Skeletal muscle tissue (tissue), 4 donors: Measurements from ENCODE around the gene TRIM7. TPM values are rescaled to one million over a fixed set of nuclear protein-coding genes. Genes with fewer than 3 reads are reported as not detected.
A peak's percentile ranks its signal among the peaks of the same experiment; 100 is the strongest.

Experiments
- H3K27ac ChIP-seq: one replicate; pipeline ENCODE4 v1.7.0; 2013; ENCODE audit warnings: mild to moderate bottlenecking, low read depth, low read length, inconsistent platforms
- H3K27me3 ChIP-seq, 3 donors: one replicate each; pipeline ENCODE4 v1.7.0; 2013; ENCODE audit warnings: low read length in 3 of 3; ENCODE audit not compliant: control insufficient read depth in 3 of 3, insufficient read depth in 3 of 3
- H3K36me3 ChIP-seq, 3 donors: one replicate each; pipeline ENCODE4 v1.7.0; 2013; ENCODE audit warnings: low read length in 3 of 3; ENCODE audit not compliant: control insufficient read depth in 3 of 3, insufficient read depth in 3 of 3
- H3K4me1 ChIP-seq, 3 donors: one replicate each; pipeline ENCODE4 v1.7.0; 2013; ENCODE audit warnings: low read length in 3 of 3, mild to moderate bottlenecking in 3 of 3; ENCODE audit not compliant: control insufficient read depth in 3 of 3, insufficient read depth in 3 of 3
- H3K4me3 ChIP-seq, 3 donors: one replicate each; pipeline ENCODE4 v1.7.0; 2013; ENCODE audit warnings: low read length in 3 of 3
- H3K9ac ChIP-seq, 3 donors: one replicate each; pipeline ENCODE4 v1.7.0; 2013; ENCODE audit warnings: low read length in 3 of 3, mild to moderate bottlenecking in 3 of 3, moderate library complexity in 2 of 3, low read depth in 1 of 3
- H3K9me3 ChIP-seq, 3 donors: one replicate each; pipeline ENCODE4 v1.7.0; 2013; ENCODE audit warnings: low read length in 3 of 3; ENCODE audit not compliant: control insufficient read depth in 3 of 3
- total RNA-seq: library from RNA; depleted of rRNA; stranded (reverse); fragments of >200 nt; gene quantifications from one replicate; pipeline ENCODE4 v1.2.3, GENCODE V29; 2014
- donor health status: Osteomylitis.

TRIM7 gene
- total RNA-seq, 1 donor from 2014 or later, result 9.9 TPM

DNA sequence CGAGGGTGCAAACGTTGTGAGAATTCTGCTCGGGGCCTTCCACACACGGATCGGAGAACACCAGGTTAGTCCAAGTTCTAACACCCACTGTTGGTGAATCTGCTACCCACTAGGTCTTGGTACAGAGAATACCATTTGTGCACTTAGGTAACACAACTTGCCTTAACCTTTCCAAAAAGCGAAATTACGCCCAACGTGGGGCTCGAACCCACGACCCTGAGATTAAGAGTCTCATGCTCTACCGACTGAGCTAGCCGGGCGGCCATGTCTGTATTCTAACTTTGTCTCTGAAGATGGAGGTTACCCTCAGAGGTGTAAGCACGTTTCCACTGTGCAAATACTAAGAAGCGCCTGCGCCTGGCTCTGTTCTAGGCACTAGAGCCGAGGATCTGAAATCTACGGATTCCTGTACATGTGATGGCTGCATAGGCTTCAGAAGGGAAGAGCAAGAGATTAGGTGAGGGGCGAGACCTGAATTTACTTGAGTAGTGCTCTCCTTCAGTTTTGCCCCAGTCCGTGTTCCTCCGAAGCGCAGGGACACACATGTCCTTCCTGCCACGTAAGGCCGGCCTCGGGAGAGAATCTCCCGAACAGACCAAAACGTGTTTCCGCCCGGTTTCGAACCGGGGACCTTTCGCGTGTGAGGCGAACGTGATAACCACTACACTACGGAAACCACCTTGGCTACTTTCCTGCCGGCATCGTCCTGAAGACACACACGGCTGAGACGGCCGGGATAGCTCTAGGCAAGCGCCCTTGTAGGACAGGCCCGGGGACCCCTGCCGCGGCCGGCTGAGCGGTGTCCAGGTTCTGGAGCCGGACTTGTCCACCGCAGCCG lies 17.0 kb upstream of the TRIM7 start:
- H3K27ac ChIP-seq, result peak overlapping the region; percentile 92

DNA sequence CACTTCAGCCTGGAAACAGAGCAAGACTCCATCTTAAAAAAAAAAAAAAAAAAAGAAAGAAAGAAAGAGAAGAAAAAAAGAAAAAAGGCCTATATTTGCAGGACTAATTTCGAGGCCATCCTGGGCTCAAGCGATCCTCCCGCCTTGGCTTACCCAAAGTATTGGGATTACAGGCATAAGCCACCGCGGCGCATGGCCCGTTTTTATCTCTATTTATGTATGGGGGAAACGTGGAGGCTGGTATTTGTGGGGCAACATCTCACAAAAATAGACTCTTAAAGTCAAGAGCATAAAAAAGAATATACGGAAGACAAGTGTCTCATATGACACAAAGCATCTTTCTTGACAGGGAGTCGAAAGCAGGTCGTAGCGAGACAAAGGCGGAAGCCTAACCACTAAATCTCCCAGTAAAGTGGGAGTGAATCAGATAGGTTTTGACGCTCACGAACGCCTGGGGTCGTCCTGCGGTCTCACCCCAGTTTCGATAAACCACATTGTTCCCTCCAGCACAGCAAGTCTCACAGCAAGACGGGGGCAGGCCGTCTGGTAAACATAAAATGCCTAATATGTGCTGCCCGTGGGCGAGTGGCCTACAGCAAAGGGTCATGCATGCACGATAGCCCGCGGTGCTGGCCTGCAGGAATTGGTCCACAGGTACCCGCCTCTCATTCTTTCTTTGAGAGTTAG lies 16.3 kb upstream of the TRIM7 start:
- Histone ChIP-seq H3K9me3 (no peaks in the 10 kb centered on the region), H3K4me1 (peaks cover 25 to 41% (median 32%) of the 10 kb centered on the region in 3 donors), H3K4me3 (no peak overlapping the region), H3K36me3 (no peaks in the 10 kb centered on the region), H3K9ac (peak overlapping the region in 1 of 3 donors; percentile 94), H3K27me3 (no peaks in the 10 kb centered on the region), H3K27ac (no peak overlapping the region)

More for the DNA sequence above, 17.0 kb upstream of the TRIM7 start:
- Histone ChIP-seq H3K9me3 (no peaks in the 10 kb centered on the region), H3K9ac (peak overlapping the region; percentile 88 to 94 (median 91)), H3K4me1 (peaks cover 24 to 39% (median 31%) of the 10 kb centered on the region in 3 donors), H3K27me3 (no peaks in the 10 kb centered on the region), H3K4me3 (peak overlapping the region; percentile 92 to 94 (median 93)), H3K36me3 (peaks cover 0 to 2% (median 1%) of the 10 kb centered on the region in 3 donors)

DNA sequence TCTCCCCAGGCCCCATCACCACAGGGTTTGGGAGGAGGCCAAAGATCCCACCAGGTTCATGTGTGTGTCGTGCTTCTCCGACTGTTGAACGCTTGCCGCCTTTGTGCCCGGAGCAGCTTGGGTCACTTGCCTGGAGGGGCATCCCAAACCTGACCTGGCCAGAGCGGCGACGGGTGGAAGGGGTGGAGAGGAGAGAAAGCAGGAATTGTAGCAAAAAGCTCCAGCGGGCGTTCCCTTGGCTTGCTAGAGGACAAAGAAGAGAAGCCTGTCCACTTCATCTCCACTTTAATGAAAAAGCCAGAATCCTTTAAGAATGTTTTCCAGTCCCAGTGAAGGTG lies 15.2 kb upstream of the TRIM7 start:
- Histone ChIP-seq H3K4me1 (peaks cover 27 to 38% (median 30%) of the 10 kb centered on the region in 3 donors), H3K9me3 (no peaks in the 10 kb centered on the region), H3K9ac (no peak overlapping the region), H3K27me3 (no peaks in the 10 kb centered on the region), H3K27ac (no peak overlapping the region), H3K36me3 (no peaks in the 10 kb centered on the region), H3K4me3 (no peak overlapping the region)

DNA sequence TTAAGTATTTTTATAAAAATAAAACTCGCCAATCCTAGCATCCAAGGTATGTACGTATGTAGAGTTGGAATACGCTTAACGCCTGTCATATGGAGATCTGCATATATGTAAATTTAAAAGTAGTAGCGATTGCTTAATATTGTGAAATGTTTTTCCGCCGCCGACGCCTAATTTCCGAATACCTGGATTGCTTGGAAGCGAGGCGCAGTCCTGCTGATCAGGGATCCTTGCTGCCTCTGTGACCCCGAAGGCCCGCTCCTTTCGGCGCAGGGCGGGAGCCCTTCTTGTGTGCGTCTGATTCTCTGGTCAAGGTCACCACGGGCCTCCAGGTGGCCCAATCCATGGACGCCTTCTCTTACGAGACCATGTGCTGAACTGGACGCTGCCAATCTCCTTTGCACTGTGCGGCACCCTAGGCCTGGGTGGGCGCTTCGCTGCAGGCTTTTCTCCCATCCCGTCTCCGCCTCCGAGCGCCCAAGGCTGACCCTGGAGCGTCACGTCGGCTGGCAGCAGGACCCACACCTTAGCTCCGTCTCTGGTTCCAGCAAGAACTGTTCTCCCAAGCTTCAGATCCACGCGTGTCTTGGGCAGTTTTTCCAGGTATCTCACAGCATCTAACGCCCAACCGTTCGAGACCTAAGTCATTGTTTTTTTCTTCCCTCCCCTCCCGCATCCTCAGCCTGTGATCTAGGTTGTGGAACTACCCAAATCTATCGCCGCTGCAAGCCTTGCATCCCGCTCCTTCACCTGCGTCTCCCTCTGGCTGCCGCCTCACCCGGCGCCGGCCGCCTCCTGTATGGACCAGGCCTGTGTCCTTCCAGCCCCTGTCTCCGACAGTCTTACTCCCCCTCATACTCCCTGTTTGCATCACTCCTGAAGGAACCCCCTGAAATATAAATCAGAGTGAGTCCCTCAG lies 14.5 kb upstream of the TRIM7 start:
- H3K27ac ChIP-seq, result no peak overlapping the region
- no peaks in the 10 kb centered on the region for H3K36me3 ChIP-seq
- H3K4me3 ChIP-seq, result no peak overlapping the region
- H3K9me3 ChIP-seq, result no peaks in the 10 kb centered on the region
- H3K4me1 ChIP-seq, result peaks cover 27 to 36% (median 29%) of the 10 kb centered on the region in 3 donors
- H3K27me3 ChIP-seq, result no peaks in the 10 kb centered on the region
- no peak overlapping the region for H3K9ac ChIP-seq

DNA sequence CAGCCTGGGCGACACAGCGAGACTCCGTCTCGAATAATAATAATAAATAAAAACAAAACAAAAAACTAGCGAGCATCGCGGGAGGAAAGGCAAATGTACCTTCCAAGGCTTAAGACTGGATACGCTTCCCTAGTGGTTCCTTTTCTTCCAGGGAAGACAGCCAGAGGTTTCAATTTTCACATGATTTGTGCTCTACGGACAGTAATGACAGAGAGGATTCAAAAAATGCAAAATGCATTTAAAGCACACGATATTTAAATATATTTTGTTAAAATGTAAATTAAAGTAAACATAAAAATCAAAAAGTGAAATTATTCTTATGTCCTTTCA lies 13.8 kb upstream of the TRIM7 start:
- Histone ChIP-seq H3K36me3 (no peaks in the 10 kb centered on the region), H3K27ac (peak overlapping the region; percentile 59), H3K9ac (no peak overlapping the region), H3K4me3 (peak overlapping the region in 2 of 3 donors; percentile 13 to 70), H3K27me3 (no peaks in the 10 kb centered on the region), H3K4me1 (peaks cover 20 to 32% (median 27%) of the 10 kb centered on the region in 3 donors), H3K9me3 (no peaks in the 10 kb centered on the region)

DNA sequence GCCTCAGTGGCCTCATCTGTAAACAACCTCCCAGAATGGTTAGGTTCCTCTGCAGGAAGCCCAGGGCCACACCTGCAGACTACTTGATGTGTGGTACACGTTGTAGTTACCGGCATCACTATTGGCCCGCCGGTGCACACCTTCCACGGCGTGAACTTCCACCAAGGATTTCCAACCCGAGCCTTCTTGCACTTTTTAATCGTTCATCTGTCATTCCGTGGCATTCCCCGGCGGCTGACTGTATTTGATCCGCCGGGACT lies 12.7 kb upstream of the TRIM7 start:
- peak overlapping the region; percentile 59 for H3K27ac ChIP-seq
- H3K4me1 ChIP-seq, result peaks cover 29 to 43% (median 32%) of the 10 kb centered on the region in 3 donors
- no peaks in the 10 kb centered on the region for H3K36me3 ChIP-seq
- peak overlapping the region; percentile 68 to 77 (median 72) for H3K9ac ChIP-seq
- peak overlapping the region; percentile 59 to 76 (median 70) for H3K4me3 ChIP-seq
- no peaks in the 10 kb centered on the region for H3K9me3 ChIP-seq
- H3K27me3 ChIP-seq, result no peaks in the 10 kb centered on the region

DNA sequence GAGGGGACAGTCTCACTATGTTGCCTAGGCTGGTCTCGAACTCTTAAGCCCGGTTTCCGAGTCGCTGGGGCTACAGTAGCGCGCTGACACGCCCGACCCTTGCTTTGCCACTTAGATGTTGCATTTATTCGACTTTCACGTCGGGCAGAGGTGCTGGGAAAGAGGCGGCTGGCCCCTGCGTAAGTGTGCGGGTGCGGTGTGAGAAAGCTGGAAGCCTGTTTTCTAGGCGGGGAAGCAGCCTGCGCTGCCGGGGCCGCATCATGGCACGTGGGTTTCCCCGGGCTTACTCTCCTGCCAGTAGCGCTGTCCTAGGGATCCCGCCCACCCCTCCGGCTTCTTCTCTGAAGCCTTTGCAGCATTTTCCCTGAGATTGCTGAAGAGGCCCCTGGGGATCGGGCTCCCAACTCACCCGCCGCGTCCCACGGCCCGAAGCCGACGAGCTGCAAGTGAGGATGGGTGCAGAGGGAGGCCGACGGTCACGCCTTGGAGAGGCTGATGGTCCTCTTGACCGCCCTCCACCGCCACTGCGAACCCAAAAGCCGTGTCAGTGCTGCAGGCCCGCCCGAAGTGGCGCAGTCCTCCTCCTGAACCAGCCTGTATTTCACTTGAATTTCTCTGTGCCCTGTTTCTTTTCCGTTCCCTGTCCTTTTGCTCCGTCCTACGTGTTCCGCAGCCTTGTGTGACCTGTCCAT lies 12.3 kb upstream of the TRIM7 start:
- Histone ChIP-seq H3K27me3 (no peaks in the 10 kb centered on the region), H3K9me3 (no peaks in the 10 kb centered on the region), H3K36me3 (no peaks in the 10 kb centered on the region), H3K27ac (peak overlapping the region; percentile 59), H3K4me1 (peaks cover 29 to 45% (median 31%) of the 10 kb centered on the region in 3 donors), H3K4me3 (peak overlapping the region; percentile 59 to 76 (median 70)), H3K9ac (peak overlapping the region; percentile 68 to 77 (median 72))

DNA sequence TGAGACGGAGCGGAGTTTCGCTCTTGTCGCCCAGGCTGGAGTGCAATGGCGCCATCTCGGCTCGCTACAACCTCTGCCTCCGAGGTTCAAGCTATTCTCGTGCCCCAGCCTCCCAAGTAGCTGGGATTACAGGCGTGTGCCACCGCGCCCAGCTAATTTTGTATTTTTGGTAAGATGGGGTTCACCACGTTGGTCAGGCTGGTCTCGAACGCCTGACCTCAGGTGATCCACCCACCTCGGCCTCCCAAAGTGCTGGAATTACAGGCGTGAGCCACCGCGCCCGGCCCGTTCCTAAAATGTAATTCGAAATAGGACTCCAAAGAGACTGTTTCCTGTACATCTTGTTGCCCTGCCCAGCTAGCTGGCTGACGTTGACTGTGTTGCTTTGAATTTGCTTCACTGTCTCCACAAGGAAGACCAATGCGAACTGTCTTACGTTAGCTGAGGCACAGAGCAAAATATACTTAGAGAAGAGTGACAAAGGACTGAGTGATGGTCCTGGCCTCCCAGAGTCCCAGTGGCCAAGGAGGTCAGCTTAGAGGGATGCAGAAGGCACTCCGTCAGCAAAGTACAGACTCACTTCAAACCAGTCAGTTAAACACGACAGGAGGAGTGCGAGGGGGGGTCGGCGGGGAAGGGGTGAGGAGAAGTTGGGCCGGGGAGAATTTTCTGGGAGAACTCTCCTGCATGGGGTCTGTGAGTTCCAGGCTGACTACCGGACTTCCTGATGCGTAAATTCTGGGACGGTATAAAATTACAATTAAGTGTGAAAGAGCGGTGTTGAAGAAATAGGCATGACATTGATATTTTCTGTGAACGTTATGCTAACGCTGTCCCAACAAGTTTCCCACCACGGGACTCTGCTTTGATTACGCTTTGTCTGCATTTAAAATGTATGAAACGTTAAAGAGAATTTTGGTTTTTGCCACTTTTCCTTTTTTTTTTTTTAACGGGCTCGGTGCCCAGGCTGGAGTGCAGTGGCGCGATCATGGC lies 11.3 kb upstream of the TRIM7 start:
- Histone ChIP-seq H3K4me3 (peak overlapping the region; percentile 47 to 71 (median 70)), H3K4me1 (peaks cover 29 to 44% (median 35%) of the 10 kb centered on the region in 3 donors), H3K9me3 (no peaks in the 10 kb centered on the region), H3K36me3 (no peaks in the 10 kb centered on the region), H3K27me3 (no peaks in the 10 kb centered on the region), H3K9ac (peak overlapping the region; percentile 39 to 81 (median 63)), H3K27ac (peak overlapping the region; percentile 25)
